ENCODE results near the gene COPG2.

DNA sequence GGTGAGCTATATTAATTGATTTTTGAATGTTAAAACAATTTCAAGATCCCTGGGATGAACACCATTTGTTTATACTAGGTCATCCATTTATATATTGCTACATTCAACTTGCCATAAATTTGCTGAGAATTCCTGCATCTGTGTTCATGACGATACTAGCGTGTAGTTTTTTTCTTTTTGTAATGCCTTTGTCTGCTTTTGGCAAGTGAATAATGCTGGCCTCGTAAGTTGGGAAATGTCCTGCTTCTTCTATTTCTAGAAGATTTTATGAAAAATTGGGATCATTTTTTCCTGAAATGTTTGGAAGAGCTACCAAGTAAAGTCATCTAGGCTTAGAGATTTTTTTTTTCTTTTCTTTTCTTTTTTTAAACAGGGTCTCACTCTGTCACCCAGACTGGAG is 189.6 kb downstream of the COPG2 start:
- no peak for TF ChIP-seq POLR2A (IDR thresholded peaks at IDR 0.05; ENCODE audit: low read depth, low read length)
- TF ChIP-seq, protein P1, sequence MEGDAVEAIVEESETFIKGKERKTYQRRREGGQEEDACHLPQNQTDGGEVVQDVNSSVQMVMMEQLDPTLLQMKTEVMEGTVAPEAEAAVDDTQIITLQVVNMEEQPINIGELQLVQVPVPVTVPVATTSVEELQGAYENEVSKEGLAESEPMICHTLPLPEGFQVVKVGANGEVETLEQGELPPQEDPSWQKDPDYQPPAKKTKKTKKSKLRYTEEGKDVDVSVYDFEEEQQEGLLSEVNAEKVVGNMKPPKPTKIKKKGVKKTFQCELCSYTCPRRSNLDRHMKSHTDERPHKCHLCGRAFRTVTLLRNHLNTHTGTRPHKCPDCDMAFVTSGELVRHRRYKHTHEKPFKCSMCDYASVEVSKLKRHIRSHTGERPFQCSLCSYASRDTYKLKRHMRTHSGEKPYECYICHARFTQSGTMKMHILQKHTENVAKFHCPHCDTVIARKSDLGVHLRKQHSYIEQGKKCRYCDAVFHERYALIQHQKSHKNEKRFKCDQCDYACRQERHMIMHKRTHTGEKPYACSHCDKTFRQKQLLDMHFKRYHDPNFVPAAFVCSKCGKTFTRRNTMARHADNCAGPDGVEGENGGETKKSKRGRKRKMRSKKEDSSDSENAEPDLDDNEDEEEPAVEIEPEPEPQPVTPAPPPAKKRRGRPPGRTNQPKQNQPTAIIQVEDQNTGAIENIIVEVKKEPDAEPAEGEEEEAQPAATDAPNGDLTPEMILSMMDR (conservative IDR thresholded peaks at IDR 0.05; ENCODE audit: low read depth, low read length), result no peak
- TF ChIP-seq CEBPB (IDR thresholded peaks at IDR 0.05; ENCODE audit: low read depth, low read length), result no peak
- TF ChIP-seq, protein P2, sequence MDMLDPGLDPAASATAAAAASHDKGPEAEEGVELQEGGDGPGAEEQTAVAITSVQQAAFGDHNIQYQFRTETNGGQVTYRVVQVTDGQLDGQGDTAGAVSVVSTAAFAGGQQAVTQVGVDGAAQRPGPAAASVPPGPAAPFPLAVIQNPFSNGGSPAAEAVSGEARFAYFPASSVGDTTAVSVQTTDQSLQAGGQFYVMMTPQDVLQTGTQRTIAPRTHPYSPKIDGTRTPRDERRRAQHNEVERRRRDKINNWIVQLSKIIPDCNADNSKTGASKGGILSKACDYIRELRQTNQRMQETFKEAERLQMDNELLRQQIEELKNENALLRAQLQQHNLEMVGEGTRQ (IDR thresholded peaks at IDR 0.05; ENCODE audit: low read depth, low read length), result no peak
- no peak for TF ChIP-seq MAFK (IDR thresholded peaks at IDR 0.05; ENCODE audit: low read depth, low read length)
- no peak for TF ChIP-seq RCOR1 (IDR thresholded peaks at IDR 0.05; ENCODE audit: insufficient replicate concordance, low read length)
- no peak for TF ChIP-seq MXI1 (IDR thresholded peaks at IDR 0.05; ENCODE audit: borderline replicate concordance, low read depth, low read length)
- TF ChIP-seq RAD21 (IDR thresholded peaks at IDR 0.05; ENCODE audit: low read length), result no peak
- TF ChIP-seq CHD1 (IDR thresholded peaks at IDR 0.05; ENCODE audit: low read depth, low read length), result no peak
- no peak for TF ChIP-seq MAZ (IDR thresholded peaks at IDR 0.05; ENCODE audit: borderline replicate concordance, low read depth, low read length)
